BJ (cell line): ENCODE data around the gene TIGD3. TPM values are rescaled to one million over a fixed set of nuclear protein-coding genes. Genes with fewer than 3 reads are reported as not detected.

ENCODE experiments used
- CTCF ChIA-PET: fragments of 350-600 bp; formaldehyde crosslinking; extraction: SDS; loops from one replicate; lab custom pipeline; 2021; ENCODE audit warnings: antibody characterized with exemption, inconsistent platforms; lab: Yijun Ruan, JAX
- POLR2A ChIA-PET: fragments of 300-600 bp; sonication (Branson Sonifier 250); formaldehyde crosslinking; extraction: SDS; loops from one replicate; lab custom pipeline; 2021; ENCODE audit warnings: antibody characterized with exemption; lab: Charles Lee
- DNase-seq: peaks from one replicate; pipeline ENCODE4 v3.0.0-alpha.2; 2011; ENCODE audit warnings: low read depth
- H3K27me3 ChIP-seq: 2 replicates; pipeline ENCODE4 v1.6.0; 2011; ENCODE audit warnings: low read length; ENCODE audit not compliant: control insufficient read depth, insufficient read depth
- H3K36me3 ChIP-seq: 2 replicates; pipeline ENCODE4 v1.5.1; 2011; ENCODE audit warnings: low read length; ENCODE audit not compliant: control insufficient read depth, insufficient read depth
- H3K4me3 ChIP-seq: 2 replicates; pipeline ENCODE4 v1.5.1; 2011; ENCODE audit warnings: low read depth, mild to moderate bottlenecking, control low read depth, low read length
- polyA plus RNA-seq: library from polyadenylated mRNA; depleted of rRNA; stranded (reverse); fragments of >200 nt; gene quantifications from 2 replicates; pipeline ENCODE4 v1.2.3, GENCODE V29; 2011; rRNA removed
- TF ChIP-seq, protein P1 (sequence below): IDR thresholded peaks from 2 replicates; pipeline ENCODE4 v1.5.1; 2011; ENCODE audit warnings: low read depth, mild to moderate bottlenecking, control low read depth, inconsistent platforms, low read length, moderate library complexity; ENCODE audit not compliant: insufficient read depth

TIGD3 gene
- polyA plus RNA-seq, 1 experiment, result 0.06 TPM

DNA sequence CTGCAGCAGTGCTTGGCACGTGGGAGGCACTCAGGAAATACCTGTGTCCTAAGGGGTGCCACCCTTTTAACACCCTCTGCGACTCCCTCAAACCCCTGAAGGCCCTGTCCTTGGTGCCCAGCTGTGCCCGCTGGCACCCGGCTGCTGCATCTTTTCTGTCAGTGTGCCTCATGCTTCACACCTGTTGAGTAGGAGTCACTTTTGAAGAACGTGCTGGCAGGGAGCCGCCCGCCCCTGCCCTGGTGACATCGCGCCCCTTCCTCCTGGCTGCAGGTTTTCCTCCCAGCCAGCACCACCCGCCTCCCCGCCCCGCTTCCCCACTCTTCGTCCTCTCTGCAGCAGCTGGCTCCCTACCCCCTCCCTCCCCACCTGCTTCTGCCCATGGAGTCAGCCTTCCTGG is 49.7 kb downstream of the TIGD3 start:
- CTCF ChIA-PET, result interaction anchor here (7.1 kb wide), 1 partner anchor 12 kb away, joined by 53 read pairs; no protein-coding TSS in a partner anchor
- Histone ChIP-seq H3K27me3 (no peaks in the 10 kb centered on the region), H3K4me3 (no peak overlapping the region), H3K36me3 (peaks cover 35% of the 10 kb centered on the region)
- POLR2A ChIA-PET, result no interaction called here
- TF ChIP-seq, protein P1, sequence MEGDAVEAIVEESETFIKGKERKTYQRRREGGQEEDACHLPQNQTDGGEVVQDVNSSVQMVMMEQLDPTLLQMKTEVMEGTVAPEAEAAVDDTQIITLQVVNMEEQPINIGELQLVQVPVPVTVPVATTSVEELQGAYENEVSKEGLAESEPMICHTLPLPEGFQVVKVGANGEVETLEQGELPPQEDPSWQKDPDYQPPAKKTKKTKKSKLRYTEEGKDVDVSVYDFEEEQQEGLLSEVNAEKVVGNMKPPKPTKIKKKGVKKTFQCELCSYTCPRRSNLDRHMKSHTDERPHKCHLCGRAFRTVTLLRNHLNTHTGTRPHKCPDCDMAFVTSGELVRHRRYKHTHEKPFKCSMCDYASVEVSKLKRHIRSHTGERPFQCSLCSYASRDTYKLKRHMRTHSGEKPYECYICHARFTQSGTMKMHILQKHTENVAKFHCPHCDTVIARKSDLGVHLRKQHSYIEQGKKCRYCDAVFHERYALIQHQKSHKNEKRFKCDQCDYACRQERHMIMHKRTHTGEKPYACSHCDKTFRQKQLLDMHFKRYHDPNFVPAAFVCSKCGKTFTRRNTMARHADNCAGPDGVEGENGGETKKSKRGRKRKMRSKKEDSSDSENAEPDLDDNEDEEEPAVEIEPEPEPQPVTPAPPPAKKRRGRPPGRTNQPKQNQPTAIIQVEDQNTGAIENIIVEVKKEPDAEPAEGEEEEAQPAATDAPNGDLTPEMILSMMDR, result no peak
- DNase-seq, result no peak

GRCh38 chr11:65404638-65405339 is 50.2 kb downstream of the TIGD3 start:
- DNase-seq, result no peak
- TF ChIP-seq, protein P1, result no peak
- POLR2A ChIA-PET, result no interaction called here
- H3K4me3 ChIP-seq, result no peak overlapping the region
- H3K36me3 ChIP-seq, result peaks cover 32% of the 10 kb centered on the region
- no peaks in the 10 kb centered on the region for H3K27me3 ChIP-seq
- CTCF ChIA-PET, result interaction anchor here (7.1 kb wide), 1 partner anchor 12 kb away, joined by 53 read pairs; no protein-coding TSS in a partner anchor

Other genes starting within 250 kb of the TIGD3 start
- gene TM7SF2, start 242.9 kb upstream of the TIGD3 start, polyA plus RNA-seq, result 5.0 and 8.2 TPM in 2 replicates
- gene ZNHIT2, start 237.1 kb upstream of the TIGD3 start, polyA plus RNA-seq, result 3.6 and 4.6 TPM in 2 replicates
- 474 and 610 TPM in 2 replicates for gene FAU, start 232.6 kb upstream of the TIGD3 start, polyA plus RNA-seq
- 54.4 and 68.5 TPM in 2 replicates for gene MRPL49, start 232.4 kb upstream of the TIGD3 start, polyA plus RNA-seq
- gene SYVN1, start 220.2 kb upstream of the TIGD3 start, polyA plus RNA-seq, result 13.3 and 33.4 TPM in 2 replicates
- gene SPDYC, start 184.5 kb upstream of the TIGD3 start, polyA plus RNA-seq, result not detected in 2 replicates
- gene CAPN1, start 172.8 kb upstream of the TIGD3 start, polyA plus RNA-seq, result 75.4 and 181 TPM in 2 replicates
- 11.8 and 14.5 TPM in 2 replicates for gene POLA2, start 92.8 kb upstream of the TIGD3 start, polyA plus RNA-seq
- 11.7 and 23.2 TPM in 2 replicates for gene CDC42EP2, start 39.9 kb upstream of the TIGD3 start, polyA plus RNA-seq
- gene DPF2, start 20.9 kb upstream of the TIGD3 start, polyA plus RNA-seq, result 29.5 and 45.2 TPM in 2 replicates
- 1.1 and 2.1 TPM in 2 replicates for gene SLC25A45, start 27.9 kb downstream of the TIGD3 start, polyA plus RNA-seq
- gene FRMD8, start 31.9 kb downstream of the TIGD3 start, polyA plus RNA-seq, result 15.0 and 21.6 TPM in 2 replicates
- 59.2 and 87.2 TPM in 2 replicates for gene NEAT1, start 68.0 kb downstream of the TIGD3 start, polyA plus RNA-seq
- 924 and 1,611 TPM in 2 replicates for gene MALAT1, start 144.3 kb downstream of the TIGD3 start, polyA plus RNA-seq
- gene SCYL1, start 170.3 kb downstream of the TIGD3 start, polyA plus RNA-seq, result 81.7 and 134 TPM in 2 replicates
- gene LTBP3, start 203.6 kb downstream of the TIGD3 start, polyA plus RNA-seq, result 37.9 and 77.7 TPM in 2 replicates
- gene ZNRD2, start 215.7 kb downstream of the TIGD3 start, polyA plus RNA-seq, result 48.7 and 73.3 TPM in 2 replicates
- gene FAM89B, start 217.8 kb downstream of the TIGD3 start, polyA plus RNA-seq, result 38.2 and 56.9 TPM in 2 replicates
- gene EHBP1L1, start 221.3 kb downstream of the TIGD3 start, polyA plus RNA-seq, result 17.9 and 30.9 TPM in 2 replicates
- 0.06 and 0.07 TPM in 2 replicates for gene KCNK7, start 241.0 kb downstream of the TIGD3 start, polyA plus RNA-seq